ENCODE data around the gene CYBC1. TPM values are rescaled to one million over a fixed set of nuclear protein-coding genes. Genes with fewer than 3 reads are reported as not detected.

Gene CYBC1
- total RNA-seq, 4 donors from 2014 or later: 79.2 to 103 (median 88.0) TPM

DNA sequence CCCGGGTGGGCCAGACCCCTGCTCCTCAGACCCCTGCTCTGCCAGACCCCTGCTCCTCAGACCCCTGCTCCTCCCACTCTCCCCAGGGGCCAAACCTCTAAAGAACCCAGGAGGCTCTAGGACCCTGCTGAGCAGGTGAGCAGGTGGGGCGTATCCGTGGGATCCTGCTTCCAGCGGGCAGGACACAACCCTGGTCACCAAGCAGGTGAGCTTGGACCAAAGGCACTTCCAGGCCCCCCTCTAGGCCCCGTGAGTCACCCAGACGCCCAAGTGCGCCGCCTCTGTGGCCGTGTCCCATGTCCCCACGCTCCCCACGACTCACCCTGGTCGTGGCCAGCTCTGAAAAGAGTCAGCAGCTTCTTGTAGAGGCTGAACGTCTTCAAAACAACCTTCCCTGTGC, 5.0 kb downstream of the CYBC1 start:
- Histone ChIP-seq H3K36me3 (peaks cover 0 to 48% (median 0%) of the 10 kb centered on the region in 3 donors), H3K9me3 (no peaks in the 10 kb centered on the region), H3K4me3 (no peak overlapping the region), H3K27ac (peak overlapping the region in 1 of 4 donors; percentile 31), H3K27me3 (no peaks in the 10 kb centered on the region), H3K4me1 (peaks cover 0 to 40% (median 16%) of the 10 kb centered on the region in 4 donors)
- DNase-seq: no peak
- TF ChIP-seq, protein P1, sequence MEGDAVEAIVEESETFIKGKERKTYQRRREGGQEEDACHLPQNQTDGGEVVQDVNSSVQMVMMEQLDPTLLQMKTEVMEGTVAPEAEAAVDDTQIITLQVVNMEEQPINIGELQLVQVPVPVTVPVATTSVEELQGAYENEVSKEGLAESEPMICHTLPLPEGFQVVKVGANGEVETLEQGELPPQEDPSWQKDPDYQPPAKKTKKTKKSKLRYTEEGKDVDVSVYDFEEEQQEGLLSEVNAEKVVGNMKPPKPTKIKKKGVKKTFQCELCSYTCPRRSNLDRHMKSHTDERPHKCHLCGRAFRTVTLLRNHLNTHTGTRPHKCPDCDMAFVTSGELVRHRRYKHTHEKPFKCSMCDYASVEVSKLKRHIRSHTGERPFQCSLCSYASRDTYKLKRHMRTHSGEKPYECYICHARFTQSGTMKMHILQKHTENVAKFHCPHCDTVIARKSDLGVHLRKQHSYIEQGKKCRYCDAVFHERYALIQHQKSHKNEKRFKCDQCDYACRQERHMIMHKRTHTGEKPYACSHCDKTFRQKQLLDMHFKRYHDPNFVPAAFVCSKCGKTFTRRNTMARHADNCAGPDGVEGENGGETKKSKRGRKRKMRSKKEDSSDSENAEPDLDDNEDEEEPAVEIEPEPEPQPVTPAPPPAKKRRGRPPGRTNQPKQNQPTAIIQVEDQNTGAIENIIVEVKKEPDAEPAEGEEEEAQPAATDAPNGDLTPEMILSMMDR (IDR thresholded peaks at IDR 0.05): no peak
- no peak for TF ChIP-seq POLR2A (IDR thresholded peaks at IDR 0.05)

DNA sequence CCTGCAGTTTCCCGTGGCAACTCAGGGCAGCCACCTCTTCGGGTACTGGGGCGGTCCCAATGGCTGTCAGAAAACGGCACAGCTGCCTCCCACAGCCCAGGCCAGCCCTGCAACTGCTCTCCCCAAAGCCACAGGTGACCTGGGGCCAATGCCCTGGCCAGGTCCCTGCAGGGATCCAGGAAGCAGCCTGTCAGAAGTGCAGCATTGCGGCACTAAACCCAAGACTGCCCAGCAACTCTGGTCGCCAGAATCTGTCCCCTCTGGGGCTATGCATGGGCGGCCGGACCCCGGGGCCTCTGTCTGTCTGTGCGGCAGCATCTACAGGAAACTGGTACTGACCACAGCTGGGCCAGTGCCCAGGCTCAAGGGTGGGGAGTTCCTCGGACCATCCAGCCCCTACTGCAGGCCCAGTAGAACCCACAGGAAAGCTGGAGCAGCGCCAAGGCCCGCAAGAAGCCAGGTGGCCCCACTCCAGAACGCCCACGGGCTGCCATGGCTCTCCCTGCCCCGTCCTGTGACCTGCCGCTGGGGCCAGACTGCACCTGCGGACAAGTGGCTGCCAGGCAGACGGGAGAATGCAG, 5.5 kb downstream of the CYBC1 start:
- no peak for DNase-seq

DNA sequence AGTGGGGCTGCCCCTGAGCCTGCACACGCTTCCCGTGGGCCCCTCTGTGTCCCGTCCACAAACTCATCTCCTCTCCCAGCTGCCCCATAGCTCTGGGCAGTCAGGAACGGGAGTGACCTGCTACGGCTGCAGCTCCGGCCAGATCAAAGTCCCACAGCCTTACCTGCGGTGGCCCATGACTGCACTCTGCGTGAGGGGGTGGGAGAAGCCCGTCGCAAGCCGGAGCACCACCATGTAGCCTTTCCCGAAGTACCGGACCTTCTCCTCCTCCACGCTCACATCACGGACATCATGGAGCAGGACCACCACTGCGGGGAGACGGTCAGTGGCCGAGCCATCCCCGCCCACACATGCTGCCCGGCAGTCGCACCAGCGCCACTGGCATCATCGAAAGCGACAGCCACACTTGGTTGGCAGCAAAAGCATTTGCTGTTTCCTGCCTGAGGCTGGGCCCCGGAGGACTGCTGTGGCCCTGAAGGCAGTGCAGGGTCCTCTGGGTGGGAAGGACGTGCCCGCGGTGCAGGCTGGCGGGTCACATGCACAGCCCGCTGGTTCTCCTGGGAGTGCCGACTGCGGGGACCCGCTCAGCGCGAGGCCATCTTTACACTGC, 6.2 kb downstream of the CYBC1 start:
- Histone ChIP-seq H3K9me3 (no peaks in the 10 kb centered on the region), H3K27me3 (no peaks in the 10 kb centered on the region), H3K36me3 (peaks cover 0 to 48% (median 0%) of the 10 kb centered on the region in 3 donors), H3K27ac (no peak overlapping the region), H3K4me3 (no peak overlapping the region), H3K4me1 (peaks cover 0 to 50% (median 15%) of the 10 kb centered on the region in 4 donors)
- DNase-seq: no peak
- no peak for TF ChIP-seq POLR2A (IDR thresholded peaks at IDR 0.05)
- TF ChIP-seq, protein P1 (IDR thresholded peaks at IDR 0.05): no peak

More for the DNA sequence above, 5.5 kb downstream of the CYBC1 start:
- H3K27me3 ChIP-seq: no peaks in the 10 kb centered on the region
- no peak overlapping the region for H3K4me3 ChIP-seq
- H3K27ac ChIP-seq: peak overlapping the region in 1 of 4 donors; percentile 31
- TF ChIP-seq POLR2A (IDR thresholded peaks at IDR 0.05): no peak
- TF ChIP-seq, protein P1 (IDR thresholded peaks at IDR 0.05): no peak
- peaks cover 0 to 44% (median 18%) of the 10 kb centered on the region in 4 donors for H3K4me1 ChIP-seq
- peaks cover 0 to 48% (median 0%) of the 10 kb centered on the region in 3 donors for H3K36me3 ChIP-seq
- no peaks in the 10 kb centered on the region for H3K9me3 ChIP-seq

DNA sequence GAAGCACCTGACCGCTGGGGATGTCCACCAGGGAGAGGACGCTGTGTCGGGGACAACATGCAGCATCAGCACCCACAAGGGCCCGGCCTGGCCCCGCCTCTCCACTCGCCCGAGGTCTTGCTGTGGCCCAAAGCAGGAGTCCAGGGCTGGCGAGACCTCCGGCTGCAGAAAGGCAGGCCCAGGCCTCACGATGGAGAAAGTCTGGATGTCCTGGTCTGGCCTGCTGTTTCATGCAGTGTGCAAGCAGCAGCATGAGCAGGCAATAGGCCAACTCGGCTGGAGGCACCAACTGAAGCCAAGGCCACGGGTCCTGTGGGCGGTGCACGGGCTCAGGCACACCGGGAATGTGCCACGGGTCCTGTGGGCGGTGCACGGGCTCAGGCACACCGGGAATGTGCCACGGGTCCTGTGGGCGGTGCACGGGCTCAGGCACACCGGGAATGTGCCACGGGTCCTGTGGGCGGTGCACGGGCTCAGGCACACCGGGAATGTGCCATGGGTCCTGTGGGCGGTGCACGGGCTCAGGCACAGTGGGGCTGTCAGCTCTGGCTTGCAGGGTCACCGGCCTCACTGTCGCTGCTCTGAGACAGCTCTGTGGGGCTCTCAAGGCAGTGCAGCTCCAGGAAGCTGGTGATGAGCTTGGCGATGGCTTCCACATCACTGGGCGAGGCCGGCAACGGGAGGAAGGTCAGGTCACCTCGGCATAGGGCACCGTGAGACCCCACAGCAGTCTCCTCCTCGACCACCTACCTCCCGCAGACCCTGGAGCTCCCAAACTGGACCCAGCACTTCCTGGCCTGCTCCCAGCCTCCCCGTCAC, 6.9 kb downstream of the CYBC1 start:
- H3K4me1 ChIP-seq: peaks cover 0 to 45% (median 11%) of the 10 kb centered on the region in 4 donors
- H3K36me3 ChIP-seq: peaks cover 0 to 48% (median 0%) of the 10 kb centered on the region in 3 donors
- DNase-seq: no peak
- H3K27me3 ChIP-seq: no peaks in the 10 kb centered on the region
- H3K27ac ChIP-seq: no peak overlapping the region
- no peaks in the 10 kb centered on the region for H3K9me3 ChIP-seq
- H3K4me3 ChIP-seq: no peak overlapping the region
- no peak for TF ChIP-seq POLR2A (IDR thresholded peaks at IDR 0.05)
- TF ChIP-seq, protein P1 (IDR thresholded peaks at IDR 0.05): no peak

DNA sequence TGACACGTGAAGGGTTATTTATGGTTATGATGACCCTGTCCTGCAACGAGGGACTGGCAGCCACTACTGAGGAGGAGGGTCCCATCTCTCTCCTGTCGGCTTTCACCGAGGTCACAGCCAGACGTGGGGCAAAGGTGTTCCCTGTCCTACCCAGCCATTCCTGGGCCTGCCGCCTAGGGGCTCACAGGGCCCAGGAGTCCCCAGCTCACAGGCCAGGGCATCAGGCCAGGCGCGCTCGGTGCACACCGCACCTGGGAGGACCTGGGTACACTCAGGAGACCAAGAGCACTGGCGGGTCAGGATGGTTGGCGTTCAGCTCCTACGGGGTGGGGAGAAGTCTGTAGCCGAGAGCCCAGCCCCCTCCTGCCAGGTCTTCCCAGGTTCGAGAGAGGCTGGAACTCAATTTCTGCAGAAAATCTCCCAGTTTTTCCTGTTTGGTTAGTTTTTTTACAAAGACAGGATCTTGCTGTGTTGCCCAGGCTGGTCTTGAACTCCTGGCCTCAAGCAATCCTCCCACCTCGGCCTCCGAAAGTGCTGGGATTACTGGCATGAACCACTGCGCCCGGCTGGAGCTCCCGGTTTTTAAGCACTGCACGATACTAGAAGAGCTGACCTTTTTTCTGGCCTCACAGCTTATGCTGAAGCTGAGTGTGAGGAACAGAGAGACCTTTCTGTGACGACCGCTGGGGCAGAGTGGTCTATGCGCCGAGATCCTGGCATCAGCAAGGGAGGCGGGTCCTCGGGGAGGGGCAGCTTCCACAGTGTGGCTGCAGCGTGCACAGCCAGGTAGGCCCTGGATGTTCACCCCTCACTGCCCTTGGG, 7.7 kb downstream of the CYBC1 start:
- DNase-seq: no peak
- TF ChIP-seq POLR2A (IDR thresholded peaks at IDR 0.05): no peak
- TF ChIP-seq, protein P1 (IDR thresholded peaks at IDR 0.05): no peak
- no peak overlapping the region for H3K4me3 ChIP-seq
- H3K27me3 ChIP-seq: no peaks in the 10 kb centered on the region
- H3K9me3 ChIP-seq: no peaks in the 10 kb centered on the region
- H3K27ac ChIP-seq: no peak overlapping the region
- peaks cover 0 to 43% (median 11%) of the 10 kb centered on the region in 4 donors for H3K4me1 ChIP-seq
- H3K36me3 ChIP-seq: peaks cover 0 to 48% (median 0%) of the 10 kb centered on the region in 3 donors
